Smooth muscle cell (in vitro differentiated cells): ENCODE measurements around the gene LRRC74A. TPM values are rescaled to one million over a fixed set of nuclear protein-coding genes. Genes with fewer than 3 reads are reported as not detected.

ENCODE experiments used
- DNase-seq: peaks from one replicate; lab custom pipeline; 2025; ENCODE audit not compliant: unreplicated experiment; lab: John Stamatoyannopoulos, UW
- H2AFZ ChIP-seq: fragments of 200-600 bp; sonication (generic); 2 replicates; pipeline ENCODE4 v1.6.0; 2016; ENCODE audit warnings: antibody characterized with exemption, low read depth, mild to moderate bottlenecking
- H3F3A ChIP-seq: fragments of 200-600 bp; sonication (generic); 2 replicates; pipeline ENCODE4 v1.6.0; 2017; ENCODE audit warnings: antibody characterized with exemption, low read depth
- H3K27ac ChIP-seq: fragments of 200-600 bp; sonication (generic); 2 replicates; pipeline ENCODE4 v1.5.1; 2016; ENCODE audit warnings: low read depth, mild to moderate bottlenecking
- H3K27me3 ChIP-seq: fragments of 200-600 bp; sonication (generic); 2 replicates; pipeline ENCODE4 v1.6.1; 2016; ENCODE audit warnings: low read depth, mild to moderate bottlenecking
- H3K36me3 ChIP-seq: fragments of 200-600 bp; sonication (generic); 2 replicates; pipeline ENCODE4 v1.5.1; 2016; ENCODE audit warnings: low read depth
- H3K4me1 ChIP-seq: fragments of 200-600 bp; sonication (generic); 2 replicates; pipeline ENCODE4 v1.5.1; 2016; ENCODE audit warnings: low read depth
- H3K4me2 ChIP-seq: fragments of 200-600 bp; sonication (generic); 2 replicates; pipeline ENCODE4 v1.6.0; 2016; ENCODE audit warnings: mild to moderate bottlenecking
- H3K4me3 ChIP-seq: fragments of 200-600 bp; sonication (generic); 2 replicates; pipeline ENCODE4 v1.5.1; 2016; ENCODE audit warnings: mild to moderate bottlenecking
- H3K79me2 ChIP-seq: fragments of 200-600 bp; sonication (generic); 2 replicates; pipeline ENCODE4 v1.6.0; 2016; ENCODE audit warnings: low read depth, mild to moderate bottlenecking
- H3K9ac ChIP-seq: fragments of 200-600 bp; sonication (generic); 2 replicates; pipeline ENCODE4 v1.6.0; 2016; ENCODE audit warnings: low read depth
- H3K9me3 ChIP-seq: fragments of 200-600 bp; sonication (generic); replicated peaks from 2 replicates; pipeline ENCODE4 v1.5.1; 2016; ENCODE audit warnings: low read depth
- H4K20me1 ChIP-seq: fragments of 200-600 bp; sonication (generic); 2 replicates; pipeline ENCODE4 v1.6.0; 2016; ENCODE audit warnings: low read depth
- WGBS: methylation state at CpG from one replicate; pipeline ENCODE4 v1.1.7; 2016; ENCODE audit warnings: low lambda C conversion rate; 5-methylcytosine and 5-hydroxymethylcytosine counted together
- polyA plus RNA-seq: library from polyadenylated mRNA; unstranded; fragments of >200 nt; fragmentation: Nextera tagmentation; extraction: Ambion mirVana; gene quantifications from 2 replicates; pipeline ENCODE4 v1.2.1, GENCODE V29; 2016
- total RNA-seq: library from RNA; depleted of rRNA; stranded (reverse); fragments of >200 nt; gene quantifications from 2 replicates; pipeline ENCODE4 v1.2.3, GENCODE V29; 2014
- TF ChIP-seq, protein P1 (sequence below): fragments of 200-600 bp; sonication (generic); IDR thresholded peaks from 2 replicates; pipeline ENCODE4 v1.5.1; 2017; ENCODE audit warnings: borderline replicate concordance, mild to moderate bottlenecking, antibody characterized with exemption; ENCODE audit not compliant: insufficient read depth, poor library complexity, severe bottlenecking

The LRRC74A gene
- total and polyA plus RNA-seq, 2 experiments from 2014 or later, result not detected

DNA sequence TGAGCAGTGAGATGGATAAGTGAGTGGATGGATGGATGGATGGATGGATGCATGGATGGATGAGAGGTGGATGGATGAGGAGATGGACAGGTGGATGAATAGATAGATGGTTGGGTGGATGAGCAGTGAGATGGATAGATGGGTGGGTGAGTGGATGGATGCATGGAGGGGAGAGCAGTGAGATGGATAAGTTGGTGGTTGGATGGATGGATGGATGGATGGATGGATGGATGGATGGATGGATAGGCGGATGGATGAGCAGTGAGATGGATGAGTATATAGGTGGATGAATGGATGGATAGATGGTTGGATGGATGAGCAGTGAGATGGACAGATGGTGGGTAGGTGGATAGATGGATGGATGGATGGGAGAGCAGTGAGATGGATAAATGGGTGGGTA is 30.6 kb downstream of the LRRC74A start:
- H3K4me3 ChIP-seq, result no peak overlapping the region
- no peak overlapping the region for H3K9ac ChIP-seq
- H3K27ac ChIP-seq, result no peak overlapping the region
- no peak overlapping the region for H2AFZ ChIP-seq
- peaks cover 3% of the 10 kb centered on the region for H3K27me3 ChIP-seq
- H3F3A ChIP-seq, result no peaks in the 10 kb centered on the region
- H4K20me1 ChIP-seq, result no peaks in the 10 kb centered on the region
- H3K4me1 ChIP-seq, result no peaks in the 10 kb centered on the region
- no peaks in the 10 kb centered on the region for H3K36me3 ChIP-seq
- DNase-seq, result no peak
- H3K4me2 ChIP-seq, result no peak overlapping the region
- TF ChIP-seq, protein P1, sequence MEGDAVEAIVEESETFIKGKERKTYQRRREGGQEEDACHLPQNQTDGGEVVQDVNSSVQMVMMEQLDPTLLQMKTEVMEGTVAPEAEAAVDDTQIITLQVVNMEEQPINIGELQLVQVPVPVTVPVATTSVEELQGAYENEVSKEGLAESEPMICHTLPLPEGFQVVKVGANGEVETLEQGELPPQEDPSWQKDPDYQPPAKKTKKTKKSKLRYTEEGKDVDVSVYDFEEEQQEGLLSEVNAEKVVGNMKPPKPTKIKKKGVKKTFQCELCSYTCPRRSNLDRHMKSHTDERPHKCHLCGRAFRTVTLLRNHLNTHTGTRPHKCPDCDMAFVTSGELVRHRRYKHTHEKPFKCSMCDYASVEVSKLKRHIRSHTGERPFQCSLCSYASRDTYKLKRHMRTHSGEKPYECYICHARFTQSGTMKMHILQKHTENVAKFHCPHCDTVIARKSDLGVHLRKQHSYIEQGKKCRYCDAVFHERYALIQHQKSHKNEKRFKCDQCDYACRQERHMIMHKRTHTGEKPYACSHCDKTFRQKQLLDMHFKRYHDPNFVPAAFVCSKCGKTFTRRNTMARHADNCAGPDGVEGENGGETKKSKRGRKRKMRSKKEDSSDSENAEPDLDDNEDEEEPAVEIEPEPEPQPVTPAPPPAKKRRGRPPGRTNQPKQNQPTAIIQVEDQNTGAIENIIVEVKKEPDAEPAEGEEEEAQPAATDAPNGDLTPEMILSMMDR, result no peak
- H3K79me2 ChIP-seq, result no peaks in the 10 kb centered on the region
- WGBS, result 58% methylated on average over 1 of the region's 1 CpG
- no peaks in the 10 kb centered on the region for H3K9me3 ChIP-seq

GRCh38 chr14:76861574-76862255 is 35.5 kb downstream of the LRRC74A start:
- Histone ChIP-seq H3K79me2 (no peaks in the 10 kb centered on the region), H3K4me1 (no peaks in the 10 kb centered on the region)
- 58% methylated on average over 10 of the region's 10 CpGs for WGBS

GRCh38 chr14:76862546-76863282 is 36.5 kb downstream of the LRRC74A start:
- Histone ChIP-seq H3K36me3 (no peaks in the 10 kb centered on the region), H3K4me1 (no peaks in the 10 kb centered on the region), H3F3A (no peaks in the 10 kb centered on the region), H3K9me3 (no peaks in the 10 kb centered on the region), H3K9ac (no peak overlapping the region), H3K4me3 (no peak overlapping the region), H4K20me1 (no peaks in the 10 kb centered on the region), H3K27me3 (peaks cover 3% of the 10 kb centered on the region), H3K27ac (no peak overlapping the region), H3K79me2 (no peaks in the 10 kb centered on the region), H2AFZ (no peak overlapping the region), H3K4me2 (no peak overlapping the region)
- WGBS, result 79% methylated on average over 10 of the region's 10 CpGs
- TF ChIP-seq, protein P1, result no peak
- DNase-seq, result no peak

More at GRCh38 chr14:76861574-76862255, 35.5 kb downstream of the LRRC74A start:
- H3K27me3 ChIP-seq, result peaks cover 3% of the 10 kb centered on the region
- no peak for DNase-seq
- H4K20me1 ChIP-seq, result no peaks in the 10 kb centered on the region
- H2AFZ ChIP-seq, result no peak overlapping the region
- no peak overlapping the region for H3K4me3 ChIP-seq
- no peak overlapping the region for H3K27ac ChIP-seq
- no peak overlapping the region for H3K4me2 ChIP-seq
- no peaks in the 10 kb centered on the region for H3F3A ChIP-seq
- TF ChIP-seq, protein P1, result no peak
- no peaks in the 10 kb centered on the region for H3K36me3 ChIP-seq
- no peaks in the 10 kb centered on the region for H3K9me3 ChIP-seq
- no peak overlapping the region for H3K9ac ChIP-seq
